ENCODE data around the gene CLOCK.
"Not testable (repeated sequence)": the region's sequence is repeated elsewhere in the genome, so short reads cannot be mapped to it uniquely, and the experiment has no call there.

CLOCK gene

GRCh38 chr4:55546756-55547465 lies at the start of gene CLOCK:
Gene CLOCK (minus strand): TSS chr4:55546909. CDS start chr4:55482785, 64,124 bp downstream.
- DNase-seq (ENCODE audit: low read depth): peak; percentile 89

DNA sequence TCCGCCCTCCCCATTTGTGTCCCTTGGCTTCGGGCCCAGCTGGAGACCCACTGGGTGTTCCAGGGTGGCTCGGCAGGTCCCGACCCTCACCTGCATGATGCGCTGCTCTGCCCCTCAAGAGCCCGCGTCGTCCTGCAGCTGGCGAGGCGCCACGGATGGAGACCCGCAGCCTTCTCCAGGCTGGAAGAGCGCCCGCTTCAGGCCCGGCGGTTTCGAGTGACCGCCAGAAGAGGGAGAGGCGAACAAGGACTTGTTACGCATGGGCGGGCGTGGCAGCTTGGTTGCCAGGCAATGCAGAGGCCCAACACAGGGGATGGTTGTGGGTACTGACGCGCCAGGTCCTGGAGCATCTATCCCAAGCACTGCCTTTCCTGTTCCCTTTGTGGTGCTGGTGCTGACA lies 45.3 kb upstream of the CLOCK start, which contains the start of gene PDCL2:
Gene PDCL2, minus strand, starts transcription at position 232 of the 400 bp plus-strand sequence. Its CDS starts 136 bp downstream, at position 96.
- no peak for DNase-seq (ENCODE audit: low read depth)

GRCh38 chr4:55588160-55588559 lies 41.5 kb upstream of the CLOCK start:
- DNase-seq (ENCODE audit: low read depth): no peak

DNA sequence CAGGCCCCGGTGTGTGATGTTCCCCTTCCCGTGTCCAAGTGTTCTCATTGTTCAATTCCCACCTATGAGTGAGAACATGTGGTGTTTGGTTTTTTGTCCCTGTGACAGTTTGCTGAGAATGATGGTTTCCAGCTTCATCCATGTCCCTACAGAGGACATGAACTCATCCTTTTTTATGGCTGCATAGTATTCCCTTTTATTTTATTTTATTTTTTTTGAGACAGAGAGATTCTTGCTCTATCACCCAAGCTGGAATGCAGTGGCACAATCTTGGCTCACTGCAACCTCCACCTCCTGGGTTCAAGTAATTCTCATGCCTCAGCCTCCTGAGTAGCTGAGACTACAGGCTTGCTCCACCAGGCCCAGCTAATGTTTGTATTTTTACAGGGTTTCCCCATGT lies 36.1 kb upstream of the CLOCK start:
- not testable (repeated sequence) for DNase-seq (ENCODE audit: low read depth)

GRCh38 chr4:55578341-55579010 lies 31.8 kb upstream of the CLOCK start:
- peak; percentile 11 for DNase-seq (ENCODE audit: low read depth)

DNA sequence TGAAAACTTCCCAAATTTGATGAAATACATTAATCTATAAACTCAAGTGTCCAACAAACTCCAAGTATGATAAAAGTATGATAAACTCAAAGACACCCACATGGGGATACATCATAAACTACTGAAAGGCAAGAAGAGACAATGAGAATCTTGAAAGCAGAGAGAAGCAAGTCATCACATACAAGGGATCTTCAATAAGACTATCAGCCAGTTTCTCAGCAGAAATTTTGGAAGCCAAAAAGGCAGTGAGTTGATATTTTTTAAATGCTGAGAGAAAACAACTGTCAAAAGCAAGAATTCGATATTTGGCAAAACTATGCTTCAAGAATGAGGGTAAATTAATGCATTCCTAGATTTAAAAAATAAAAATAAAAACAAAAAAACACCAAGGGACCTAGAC lies 28.8 kb upstream of the CLOCK start:
- DNase-seq (ENCODE audit: low read depth): no peak

GRCh38 chr4:55574252-55574651 lies 27.5 kb upstream of the CLOCK start:
- no peak for DNase-seq (ENCODE audit: low read depth)

- no peak for DNase-seq (ENCODE audit: low read depth)
Observed at GRCh38 chr4:55571806-55572205, 25.1 kb upstream of the CLOCK start.

- DNase-seq (ENCODE audit: low read depth): no peak
Observed at GRCh38 chr4:55568905-55569504, 22.3 kb upstream of the CLOCK start.

GRCh38 chr4:55561889-55562288 lies 15.2 kb upstream of the CLOCK start:
- DNase-seq (ENCODE audit: low read depth): no peak

- no peak for DNase-seq (ENCODE audit: low read depth)
Observed at GRCh38 chr4:55560096-55560495, 13.4 kb upstream of the CLOCK start.

DNA sequence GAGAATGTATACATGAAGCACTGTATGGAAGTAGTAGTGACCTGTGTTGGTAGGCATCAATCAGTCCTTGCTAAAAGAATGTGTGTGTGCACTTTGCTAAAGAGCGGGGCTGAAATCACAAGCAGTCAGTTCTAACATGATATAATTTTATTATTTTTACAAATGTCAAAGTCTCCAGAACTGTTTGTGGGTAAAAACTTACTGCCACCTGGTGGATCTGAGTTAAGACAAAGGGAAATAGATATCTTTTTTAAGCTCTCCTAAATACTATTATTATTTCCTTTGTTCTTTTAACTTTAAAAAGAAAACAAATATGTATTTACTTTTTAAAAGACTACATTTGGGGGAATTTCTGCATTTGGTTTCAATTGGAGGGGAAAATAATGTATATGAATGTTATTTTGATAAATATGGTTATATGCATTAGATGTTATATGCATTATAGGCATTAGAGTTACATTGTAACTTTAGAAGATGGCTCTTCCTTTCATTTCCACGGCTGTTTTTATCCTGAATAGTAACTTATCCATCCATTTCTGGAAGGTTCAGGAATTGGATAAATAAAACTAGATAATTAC lies 7.8 kb upstream of the CLOCK start:
- DNase-seq (ENCODE audit: low read depth): peak; percentile 61

- DNase-seq (ENCODE audit: low read depth): peak; percentile 13
Observed at GRCh38 chr4:55553441-55554201, 6.9 kb upstream of the CLOCK start.

DNA sequence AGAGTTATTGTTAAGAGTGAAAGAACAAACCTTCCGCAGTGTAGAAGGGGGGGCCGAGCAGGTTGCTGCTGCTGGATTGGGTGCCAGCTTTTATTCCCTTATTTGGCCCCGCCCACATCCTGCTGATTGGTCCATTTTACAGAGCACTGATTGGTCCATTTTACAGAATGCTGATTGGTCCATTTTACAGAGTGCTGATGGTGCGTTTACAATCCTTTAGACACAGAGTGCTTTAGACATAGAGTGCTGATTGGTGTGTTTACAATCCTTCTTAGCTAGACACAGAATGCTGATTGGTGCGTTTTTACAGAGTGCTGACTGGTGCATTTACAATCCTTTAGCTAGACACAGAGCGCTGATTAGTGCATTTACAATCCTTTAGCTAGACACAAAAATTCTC lies 5.3 kb upstream of the CLOCK start:
- not testable (repeated sequence) for DNase-seq (ENCODE audit: low read depth)

DNA sequence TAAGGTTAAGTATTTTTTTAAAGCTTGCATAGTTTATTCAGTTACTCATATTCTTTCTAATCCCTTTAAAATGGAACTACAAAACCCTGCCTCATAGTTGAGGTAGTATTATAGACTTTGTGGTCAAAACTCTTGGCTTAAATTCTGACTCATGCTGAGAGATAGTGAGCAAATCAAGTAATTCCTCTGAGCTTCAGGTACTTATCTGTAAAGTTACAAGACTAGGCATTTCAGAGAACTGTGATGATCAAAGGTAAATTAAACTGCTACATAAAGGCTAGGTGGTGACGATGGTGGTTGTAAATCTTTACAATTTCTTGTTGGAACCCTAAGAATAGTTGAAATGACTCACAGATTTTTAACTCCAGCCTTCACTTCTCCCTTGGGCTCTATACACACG lies 3.2 kb upstream of the CLOCK start:
- DNase-seq (ENCODE audit: low read depth): peak; percentile 84

GRCh38 chr4:55547918-55548317 lies 1.2 kb upstream of the CLOCK start:
- DNase-seq (ENCODE audit: low read depth): no peak

DNA sequence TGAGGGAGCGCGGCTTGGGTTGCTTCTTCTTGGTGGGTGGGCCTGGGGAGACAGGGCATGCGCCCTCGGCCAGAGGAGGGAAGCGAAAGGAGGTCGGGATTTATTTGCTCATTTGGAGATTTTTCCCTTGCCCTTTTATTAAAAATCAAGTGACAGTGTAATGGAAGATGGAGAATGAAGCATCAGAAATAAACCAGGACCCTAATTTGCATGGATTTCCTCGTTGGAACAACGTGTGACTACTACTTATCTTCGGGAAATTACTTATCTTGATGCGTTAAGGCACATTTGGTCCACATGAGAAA lies 709 bp upstream of the CLOCK start:
- DNase-seq (ENCODE audit: low read depth): no peak

GRCh38 chr4:55546506-55546755 lies 278 bp downstream of the CLOCK start:
- no peak for DNase-seq (ENCODE audit: low read depth)

- peak; percentile 74 for DNase-seq (ENCODE audit: low read depth)
Observed at GRCh38 chr4:55545641-55546505, 836 bp downstream of the CLOCK start.

DNA sequence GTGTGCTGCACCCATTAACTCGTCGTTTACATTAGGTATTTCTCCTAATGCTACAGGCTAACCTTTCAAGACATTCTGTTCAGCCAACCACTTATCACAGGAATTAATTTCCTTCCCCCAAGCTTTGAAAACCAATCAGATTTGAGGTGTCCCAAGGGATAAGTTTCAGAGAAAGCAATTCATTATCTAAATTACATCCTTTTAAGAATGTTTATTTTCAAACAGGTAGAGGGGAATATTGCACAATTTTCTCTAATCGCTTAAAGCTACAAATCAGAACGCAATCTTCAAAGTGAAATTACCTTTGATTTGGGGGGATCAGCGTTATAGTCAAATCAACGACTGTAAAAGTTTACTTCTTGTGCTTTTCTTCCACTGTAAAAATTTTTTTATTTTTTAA lies 1.6 kb downstream of the CLOCK start:
- peak; percentile 25 for DNase-seq (ENCODE audit: low read depth)

GRCh38 chr4:55543858-55544257 lies 2.9 kb downstream of the CLOCK start:
- DNase-seq (ENCODE audit: low read depth): peak; percentile 31

DNA sequence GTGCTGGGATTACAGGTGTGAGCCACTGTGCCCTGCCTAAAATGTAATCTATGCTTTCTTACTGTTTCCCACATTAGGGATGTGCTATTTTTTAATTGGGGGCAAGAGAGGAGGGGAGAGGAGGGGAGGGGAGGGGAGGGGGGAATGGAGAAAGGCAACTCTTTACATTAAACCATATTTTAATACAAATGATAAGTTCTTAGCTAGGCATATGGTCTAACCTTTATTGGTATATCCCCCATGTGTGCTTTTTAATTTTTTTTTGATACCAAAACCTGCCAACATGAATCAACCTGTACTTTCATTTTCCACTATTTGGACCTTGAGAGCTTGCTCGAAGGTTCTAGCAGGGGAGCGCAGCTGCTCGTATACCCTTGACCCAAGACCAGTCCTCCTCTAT lies 6.4 kb downstream of the CLOCK start:
- no peak for DNase-seq (ENCODE audit: low read depth)

Data from EH (cell line).